GM23248 (cell line): Measurements from ENCODE around the gene FAM111B.

Experiments
- EZH2 ChIP-seq: fragments of 200-600 bp; sonication (generic); IDR thresholded peaks from 2 replicates; pipeline ENCODE4 v1.6.1; 2018; ENCODE audit warnings: antibody characterized with exemption, mild to moderate bottlenecking; ENCODE audit not compliant: insufficient read depth, poor library complexity, severe bottlenecking
- EZH2phosphoT487 ChIP-seq: fragments of 200-600 bp; sonication (generic); IDR thresholded peaks from 2 replicates; pipeline ENCODE4 v1.6.1; 2018; ENCODE audit warnings: antibody characterized with exemption, moderate library complexity, mild to moderate bottlenecking, low read depth; ENCODE audit not compliant: insufficient read depth

DNA sequence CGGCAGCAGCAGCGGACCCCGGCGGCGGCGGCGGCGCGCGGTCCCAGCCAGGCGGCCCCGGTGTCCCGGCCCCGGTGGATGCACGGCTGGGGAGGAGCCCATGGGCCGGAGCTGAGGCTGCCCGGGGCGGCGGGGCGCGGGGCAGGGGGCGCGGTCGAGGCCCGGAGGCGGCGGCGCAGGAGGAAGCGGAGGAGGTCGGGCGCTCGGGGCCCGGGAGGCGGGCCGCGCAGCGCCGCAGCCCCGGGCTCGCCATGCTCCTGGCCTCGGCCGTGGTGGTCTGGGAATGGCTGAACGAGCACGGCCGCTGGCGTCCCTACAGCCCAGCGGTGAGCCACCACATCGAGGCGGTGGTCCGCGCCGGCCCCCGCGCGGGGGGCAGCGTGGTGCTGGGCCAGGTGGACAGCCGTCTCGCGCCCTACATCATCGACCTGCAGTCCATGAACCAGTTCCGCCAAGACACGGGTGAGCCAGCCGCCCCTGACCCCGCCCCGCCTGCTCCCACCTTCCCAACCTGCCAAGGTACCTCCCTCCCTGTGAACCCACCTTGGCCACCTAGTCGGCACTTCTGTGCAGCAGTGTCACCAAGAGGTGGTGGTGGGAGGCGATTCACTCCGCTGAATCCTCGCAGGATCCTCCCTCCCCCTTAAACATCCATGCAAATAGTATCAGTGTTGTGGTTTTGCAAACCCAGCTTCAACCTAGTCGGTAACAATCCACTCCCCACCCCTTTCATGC, 65.5 kb downstream of the FAM111B start:
- no peak for TF ChIP-seq EZH2
- TF ChIP-seq EZH2phosphoT487, result no peak
